CD14-positive monocyte (primary cell): ENCODE results near the gene CRISPLD2. TPM values are rescaled to one million over a fixed set of nuclear protein-coding genes. Genes with fewer than 3 reads are reported as not detected.
A peak's percentile ranks its signal among the peaks of the same experiment; 100 is the strongest.

Source experiments
- DNase-seq, 3 donors: peaks; one replicate each; pipeline ENCODE4 v3.0.0-alpha.2; 2011 to 2022
- H2AFZ ChIP-seq: 2 replicates; pipeline ENCODE4 v1.6.0; 2012; ENCODE audit warnings: mild to moderate bottlenecking, low read depth, low read length, inconsistent platforms; ENCODE audit not compliant: insufficient read depth, poor library complexity, severe bottlenecking
- H3K27ac ChIP-seq, 2 donors: 1 replicate in 1 of 2; 2 replicates in 1 of 2; pipeline ENCODE4 v1.5.1; 2012 to 2013; ENCODE audit warnings: low read length in 2 of 2, control low read depth in 1 of 2, inconsistent platforms in 1 of 2, low read depth in 1 of 2, mild to moderate bottlenecking in 1 of 2
- H3K27me3 ChIP-seq, 2 donors: one replicate each; pipeline versions ENCODE4 v1.6.0 to v1.6.1; 2011 to 2013; ENCODE audit warnings: low read length in 2 of 2; ENCODE audit not compliant: control insufficient read depth in 2 of 2, insufficient read depth in 2 of 2
- H3K36me3 ChIP-seq, 2 donors: replicated peaks in 1 of 2; 1 replicate in 1 of 2; 2 replicates in 1 of 2; pipeline versions ENCODE4 v1.5.1 to v1.6.1; 2012 to 2013; ENCODE audit warnings: low read length in 2 of 2, control low read depth in 1 of 2, inconsistent platforms in 1 of 2, mild to moderate bottlenecking in 1 of 2; ENCODE audit not compliant: insufficient read depth in 2 of 2, control insufficient read depth in 1 of 2
- H3K4me1 ChIP-seq, 2 donors: 1 replicate in 1 of 2; 2 replicates in 1 of 2; pipeline versions ENCODE4 v1.5.1 to v1.6.1; 2012 to 2013; ENCODE audit warnings: low read length in 2 of 2, control low read depth in 1 of 2, inconsistent platforms in 1 of 2, mild to moderate bottlenecking in 1 of 2, moderate library complexity in 1 of 2; ENCODE audit not compliant: insufficient read depth in 2 of 2, control insufficient read depth in 1 of 2
- H3K4me2 ChIP-seq: replicated peaks from 2 replicates; pipeline ENCODE3; 2012; ENCODE audit warnings: low read length, moderate library complexity, mild to moderate bottlenecking; ENCODE audit not compliant: poor library complexity, severe bottlenecking; ENCODE audit errors: extremely low read depth
- H3K4me3 ChIP-seq, 3 experiments: fragments of 200-600 bp in 1 of 3; sonication (generic) in 1 of 3; replicated peaks in 1 of 3; 1 replicate in 2 of 3; 2 replicates in 1 of 3; pipeline ENCODE4 v1.5.1; 2011 to 2013; ENCODE audit warnings: low read length in 3 of 3, mild to moderate bottlenecking in 3 of 3, control low read depth in 2 of 3, low read depth in 2 of 3, inconsistent platforms in 1 of 3, moderate library complexity in 1 of 3
- H3K79me2 ChIP-seq: 2 replicates; pipeline ENCODE4 v1.6.0; 2012; ENCODE audit warnings: mild to moderate bottlenecking, control low read depth, inconsistent platforms, low read length, moderate library complexity; ENCODE audit not compliant: insufficient read depth
- H3K9ac ChIP-seq: 2 replicates; pipeline ENCODE4 v1.6.0; 2017; ENCODE audit warnings: low read length, mild to moderate bottlenecking; ENCODE audit not compliant: insufficient read depth, poor library complexity, severe bottlenecking
- H3K9me3 ChIP-seq, 2 donors: replicated peaks in 1 of 2; 1 replicate in 1 of 2; 2 replicates in 1 of 2; pipeline versions ENCODE4 v1.5.1 to v1.6.1; 2012 to 2013; ENCODE audit warnings: low read length in 2 of 2, control low read depth in 1 of 2; ENCODE audit not compliant: control insufficient read depth in 1 of 2, insufficient read depth in 1 of 2
- H4K20me1 ChIP-seq: 2 replicates; pipeline ENCODE4 v1.6.0; 2012; ENCODE audit warnings: mild to moderate bottlenecking, low read length, control low read depth, moderate library complexity; ENCODE audit not compliant: insufficient read depth
- H3K27ac Mint-ChIP-seq, 7 donors: one replicate each; pipeline ENCODE4 v1.8.0; 2020; ENCODE audit warnings: mild to moderate bottlenecking in 7 of 7, mixed read lengths in 7 of 7, moderate library complexity in 6 of 7, inconsistent platforms in 2 of 7
- H3K27me3 Mint-ChIP-seq, 3 donors: one replicate each; pipeline ENCODE4 v1.8.0; 2021 to 2022; ENCODE audit warnings: low read depth in 3 of 3, mild to moderate bottlenecking in 3 of 3, mixed read lengths in 3 of 3, moderate library complexity in 3 of 3, inconsistent platforms in 1 of 3
- H3K36me3 Mint-ChIP-seq, 2 donors: one replicate each; pipeline ENCODE4 v1.8.0; 2020; ENCODE audit warnings: mixed read lengths in 2 of 2, inconsistent platforms in 1 of 2, mild to moderate bottlenecking in 1 of 2
- H3K4me1 Mint-ChIP-seq: one replicate; pipeline ENCODE4 v1.8.0; 2020; ENCODE audit warnings: mild to moderate bottlenecking, mixed read lengths
- H3K4me3 Mint-ChIP-seq, 2 donors: one replicate each; pipeline ENCODE4 v1.8.0; 2020; ENCODE audit warnings: mild to moderate bottlenecking in 2 of 2, mixed read lengths in 2 of 2, moderate library complexity in 1 of 2
- H3K9me3 Mint-ChIP-seq, 7 donors: one replicate each; pipeline ENCODE4 v1.8.0; 2020 to 2022; ENCODE audit warnings: mixed read lengths in 7 of 7, mild to moderate bottlenecking in 6 of 7, moderate library complexity in 6 of 7, inconsistent platforms in 2 of 7
- CTCF ChIP-seq: fragments of 200-600 bp; IDR thresholded peaks from one replicate; pipeline ENCODE4 v1.8.0; 2022; ENCODE audit warnings: antibody characterized with exemption, mild to moderate bottlenecking
- WGBS: methylation state at CpG from one replicate; pipeline ENCODE4 v1.1.5; 2013; ENCODE audit warnings: missing lambda C conversion rate; ENCODE audit not compliant: insufficient coverage; 5-methylcytosine and 5-hydroxymethylcytosine counted together
- intact Hi-C, 2 donors: fragments of 100-400 bp; cut with micrococcal nuclease; formaldehyde crosslinking; loops; one replicate each; pipeline versions ENCODE4 v1.15.0 to v1.15.1; 2023
- polyA plus RNA-seq, 3 donors: library from polyadenylated mRNA; depleted of rRNA in 1 of 3; unstranded in 2 of 3; stranded (reverse) in 1 of 3; fragments of 300-500 nt in 2 of 3; fragments of >200 nt in 1 of 3; fragmentation: Illumina TruSeq in 2 of 3; gene quantifications; 1 replicate in 2 of 3; 2 replicates in 1 of 3; pipeline ENCODE4 v1.2.3, GENCODE V29; 2012 to 2021

The CRISPLD2 gene
- polyA plus RNA-seq, 3 donors: 40.7 to 90.4 (median 69.0) TPM

- 44% methylated on average over 11 of the region's 16 CpGs for whole genome bisulfite sequencing
- intact Hi-C loops: no loop called here
- Histone ChIP-seq H3K9ac (no peak overlapping the region), H2AFZ (peak overlapping the region; percentile 43), H3K27ac (peak overlapping the region; percentile 60 to 65), H3K79me2 (peaks cover 42% of the 10 kb centered on the region), H3K27me3 (no peaks in the 10 kb centered on the region), H3K4me1 (peaks cover 55 to 58% of the 10 kb centered on the region in 2 donors), H3K9me3 (no peaks in the 10 kb centered on the region), H3K4me3 (peak overlapping the region in 1 of 3 experiments; percentile 4), H3K36me3 (peaks cover 28 to 42% of the 10 kb centered on the region in 2 donors), H3K4me2 (peak overlapping the region; percentile 27), H4K20me1 (peaks cover 65% of the 10 kb centered on the region)
- peak overlapping the region; percentile 53 to 75 for H3K4me3 Mint-ChIP-seq
- peaks cover 58% of the 10 kb centered on the region for H3K4me1 Mint-ChIP-seq
- H3K27me3 Mint-ChIP-seq: peaks cover 2 to 5% (median 4%) of the 10 kb centered on the region in 3 donors
- peak; percentile 74 to 78 (median 78) for DNase-seq
- peak overlapping the region; percentile 77 to 95 (median 87) for H3K27ac Mint-ChIP-seq
- peaks cover 38 to 80% of the 10 kb centered on the region in 2 donors for H3K36me3 Mint-ChIP-seq
- peaks cover 0 to 5% (median 0%) of the 10 kb centered on the region in 7 donors for H3K9me3 Mint-ChIP-seq
- no peak for TF ChIP-seq CTCF
Observed at GRCh38 chr16:84827131-84827574, 7.4 kb downstream of the CRISPLD2 start.

DNA sequence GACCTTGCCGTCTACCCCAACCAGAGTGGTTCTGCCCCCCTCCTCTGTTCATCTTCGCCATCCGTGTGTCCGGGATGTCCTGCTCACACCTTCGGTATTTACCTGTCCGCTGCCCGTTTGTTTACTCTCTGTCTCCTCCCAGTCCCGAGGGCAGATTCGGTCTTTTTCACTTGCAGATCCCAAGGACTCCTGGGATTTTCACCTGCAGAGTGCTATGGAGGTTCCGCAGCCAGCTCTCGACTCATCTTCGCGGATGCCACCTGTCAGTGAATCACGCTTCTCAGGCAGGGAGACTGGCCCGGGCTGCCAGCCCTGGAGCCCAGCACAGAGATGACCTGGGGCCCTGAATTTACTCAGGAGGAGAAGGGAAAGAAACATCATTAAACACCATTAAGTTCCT is 8.1 kb downstream of the CRISPLD2 start:
- intact Hi-C loops: no loop called here
- peaks cover 2 to 5% (median 4%) of the 10 kb centered on the region in 3 donors for H3K27me3 Mint-ChIP-seq
- H3K36me3 Mint-ChIP-seq: peaks cover 38 to 80% of the 10 kb centered on the region in 2 donors
- no peaks in the 10 kb centered on the region for H3K9me3 ChIP-seq
- no peak overlapping the region for H3K4me3 Mint-ChIP-seq
- no peak overlapping the region for H3K4me2 ChIP-seq
- no peak overlapping the region for H3K9ac ChIP-seq
- peaks cover 30 to 49% of the 10 kb centered on the region in 2 donors for H3K36me3 ChIP-seq
- TF ChIP-seq CTCF: no peak
- peaks cover 59% of the 10 kb centered on the region for H3K4me1 Mint-ChIP-seq
- no peak for DNase-seq
- H3K9me3 Mint-ChIP-seq: peaks cover 0 to 5% (median 0%) of the 10 kb centered on the region in 7 donors
- H3K27me3 ChIP-seq: no peaks in the 10 kb centered on the region
- peak overlapping the region; percentile 60 to 65 for H3K27ac ChIP-seq
- 99% methylated on average over 13 of the region's 15 CpGs for WGBS
- no peak overlapping the region for H2AFZ ChIP-seq
- peaks cover 65% of the 10 kb centered on the region for H4K20me1 ChIP-seq
- H3K4me1 ChIP-seq: peaks cover 53 to 56% of the 10 kb centered on the region in 2 donors
- H3K4me3 ChIP-seq: no peak overlapping the region
- peaks cover 34% of the 10 kb centered on the region for H3K79me2 ChIP-seq
- H3K27ac Mint-ChIP-seq: peak overlapping the region; percentile 31 to 95 (median 81)
